Esophagus muscularis mucosa (tissue), 4 donors: ENCODE measurements around the gene MDM2. TPM values are rescaled to one million over a fixed set of nuclear protein-coding genes. Genes with fewer than 3 reads are reported as not detected.

Source experiments
- DNase-seq: peaks from one replicate; pipeline ENCODE4 v3.0.0-alpha.2; 2017; ENCODE audit errors: extremely low spot score
- H3K27ac ChIP-seq, 4 donors: fragments of 200-600 bp; sonication (generic); replicated peaks in 1 of 4; 1 replicate in 3 of 4; 2 replicates in 1 of 4; pipeline ENCODE4 v1.5.1; 2016 to 2019; ENCODE audit warnings: mild to moderate bottlenecking in 1 of 4
- H3K27me3 ChIP-seq, 4 donors: fragments of 200-600 bp; sonication (generic); one replicate each; pipeline versions ENCODE4 v1.5.1 to v1.6.0; 2016 to 2019
- H3K36me3 ChIP-seq, 4 donors: fragments of 200-600 bp; sonication (generic); one replicate each; pipeline ENCODE4 v1.5.1; 2016 to 2019
- H3K4me1 ChIP-seq, 4 donors: fragments of 200-600 bp; sonication (generic); one replicate each; pipeline ENCODE4 v1.5.1; 2016 to 2019
- H3K4me3 ChIP-seq, 4 donors: fragments of 200-600 bp; sonication (generic); 1 replicate in 2 of 4; 2 replicates in 2 of 4; pipeline ENCODE4 v1.5.1; 2016 to 2019; ENCODE audit warnings: mild to moderate bottlenecking in 4 of 4, moderate library complexity in 1 of 4
- H3K9me3 ChIP-seq, 4 donors: fragments of 200-600 bp; sonication (generic); 1 replicate in 3 of 4; 2 replicates in 1 of 4; pipeline ENCODE4 v1.5.1; 2016 to 2019
- CTCF ChIP-seq, 3 experiments: fragments of 200-600 bp in 2 of 3; fragments of 450-650 bp in 1 of 3; sonication (generic) in 2 of 3; IDR thresholded peaks; one replicate each; pipeline ENCODE4 v1.5.1; 2017 to 2019; ENCODE audit warnings: antibody characterized with exemption in 3 of 3, mild to moderate bottlenecking in 2 of 3, moderate library complexity in 1 of 3
- EP300 ChIP-seq: sonication (generic); formaldehyde crosslinking; IDR thresholded peaks from one replicate; pipeline ENCODE4 v1.6.1; 2017; ENCODE audit warnings: antibody characterized with exemption
- POLR2A ChIP-seq: fragments of 450-650 bp; IDR thresholded peaks from one replicate; pipeline ENCODE4 v1.6.1; 2017; ENCODE audit warnings: antibody characterized with exemption, moderate library complexity, mild to moderate bottlenecking, low read depth
- POLR2AphosphoS5 ChIP-seq, 2 donors: sonication (generic); formaldehyde crosslinking; IDR thresholded peaks; one replicate each; pipeline ENCODE4 v1.6.1; 2017; ENCODE audit warnings: antibody characterized with exemption in 2 of 2
- WGBS: methylation state at CpG from one replicate; pipeline ENCODE4 v1.1.5; 2018; 5-methylcytosine and 5-hydroxymethylcytosine counted together
- intact Hi-C: fragments of 100-400 bp; cut with DNase I; formaldehyde crosslinking; loops from one replicate; pipeline ENCODE4 v1.15.1; 2023
- total RNA-seq, 4 donors: library from RNA; depleted of rRNA; stranded (reverse); fragments of >200 nt; gene quantifications; one replicate each; pipeline versions ENCODE4 v1.1.0 to v1.2.1, GENCODE V29; 2016

The MDM2 gene
- total RNA-seq, 4 donors from 2014 or later: 33.3 to 47.2 (median 40.0) TPM

- Histone ChIP-seq H3K4me3 (no peak overlapping the region), H3K4me1 (no peaks in the 10 kb centered on the region), H3K27me3 (no peaks in the 10 kb centered on the region), H3K36me3 (no peaks in the 10 kb centered on the region), H3K9me3 (no peaks in the 10 kb centered on the region), H3K27ac (no peak overlapping the region)
- no peak for DNase-seq
- 100% methylated on average over 2 of the region's 2 CpGs for WGBS
- intact Hi-C loops: no loop called here
- TF ChIP-seq CTCF (IDR thresholded peaks at IDR 0.05) (no peak), POLR2AphosphoS5 (IDR thresholded peaks at IDR 0.05) (no peak), EP300 (no peak), POLR2A (no peak)
Measured at GRCh38 chr12:68893201-68893600, 85.2 kb downstream of the MDM2 start.

- Histone ChIP-seq H3K4me3 (no peak overlapping the region), H3K36me3 (no peaks in the 10 kb centered on the region), H3K27ac (no peak overlapping the region), H3K4me1 (peaks cover 0 to under 1% (median 0%) of the 10 kb centered on the region in 4 donors), H3K27me3 (no peaks in the 10 kb centered on the region), H3K9me3 (no peaks in the 10 kb centered on the region)
- intact Hi-C loops: no loop called here
- 91% methylated on average over 1 of the region's 3 CpGs for WGBS
- TF ChIP-seq POLR2A (no peak), EP300 (no peak), CTCF (IDR thresholded peaks at IDR 0.05) (no peak), POLR2AphosphoS5 (IDR thresholded peaks at IDR 0.05) (no peak)
- DNase-seq: no peak
Measured at GRCh38 chr12:68893741-68894140, 85.8 kb downstream of the MDM2 start.

GRCh38 chr12:68894276-68894855, 86.4 kb downstream of the MDM2 start:
- intact Hi-C loops: no loop called here
- Histone ChIP-seq H3K36me3 (no peaks in the 10 kb centered on the region), H3K27me3 (no peaks in the 10 kb centered on the region), H3K4me1 (peaks cover 0 to 6% (median 0%) of the 10 kb centered on the region in 4 donors), H3K4me3 (no peak overlapping the region), H3K27ac (no peak overlapping the region), H3K9me3 (no peaks in the 10 kb centered on the region)
- TF ChIP-seq CTCF (IDR thresholded peaks at IDR 0.05) (no peak), POLR2A (no peak), EP300 (no peak), POLR2AphosphoS5 (IDR thresholded peaks at IDR 0.05) (no peak)
- DNase-seq: no peak
- 97% methylated on average over 7 of the region's 7 CpGs for WGBS

GRCh38 chr12:68896881-68897540, 89.0 kb downstream of the MDM2 start:
- Histone ChIP-seq H3K27me3 (no peaks in the 10 kb centered on the region), H3K36me3 (no peaks in the 10 kb centered on the region), H3K4me3 (no peak overlapping the region), H3K9me3 (no peaks in the 10 kb centered on the region), H3K4me1 (peaks cover 0 to 6% (median 0%) of the 10 kb centered on the region in 4 donors), H3K27ac (no peak overlapping the region)
- no peak for TF ChIP-seq CTCF (IDR thresholded peaks at IDR 0.05)
- no peak for TF ChIP-seq POLR2A
- no peak for TF ChIP-seq EP300
- TF ChIP-seq POLR2AphosphoS5 (IDR thresholded peaks at IDR 0.05): no peak
- intact Hi-C loops: no loop called here
- 59% methylated on average over 4 of the region's 4 CpGs for WGBS
- no peak for DNase-seq
